Nasal cavity respiratory epithelium epithelial cell of viscerocranial mucosa (primary cell): ENCODE results near the gene PAPOLG. TPM values are rescaled to one million over a fixed set of nuclear protein-coding genes. Genes with fewer than 3 reads are reported as not detected.

Experiments
- total RNA-seq: library from RNA; depleted of rRNA; stranded (reverse); fragments of >200 nt; gene quantifications from 2 replicates; pipeline ENCODE4 v1.2.3, GENCODE V29; 2014

The PAPOLG gene
- 12.6 and 16.9 TPM in 2 replicates for total RNA-seq

DNA sequence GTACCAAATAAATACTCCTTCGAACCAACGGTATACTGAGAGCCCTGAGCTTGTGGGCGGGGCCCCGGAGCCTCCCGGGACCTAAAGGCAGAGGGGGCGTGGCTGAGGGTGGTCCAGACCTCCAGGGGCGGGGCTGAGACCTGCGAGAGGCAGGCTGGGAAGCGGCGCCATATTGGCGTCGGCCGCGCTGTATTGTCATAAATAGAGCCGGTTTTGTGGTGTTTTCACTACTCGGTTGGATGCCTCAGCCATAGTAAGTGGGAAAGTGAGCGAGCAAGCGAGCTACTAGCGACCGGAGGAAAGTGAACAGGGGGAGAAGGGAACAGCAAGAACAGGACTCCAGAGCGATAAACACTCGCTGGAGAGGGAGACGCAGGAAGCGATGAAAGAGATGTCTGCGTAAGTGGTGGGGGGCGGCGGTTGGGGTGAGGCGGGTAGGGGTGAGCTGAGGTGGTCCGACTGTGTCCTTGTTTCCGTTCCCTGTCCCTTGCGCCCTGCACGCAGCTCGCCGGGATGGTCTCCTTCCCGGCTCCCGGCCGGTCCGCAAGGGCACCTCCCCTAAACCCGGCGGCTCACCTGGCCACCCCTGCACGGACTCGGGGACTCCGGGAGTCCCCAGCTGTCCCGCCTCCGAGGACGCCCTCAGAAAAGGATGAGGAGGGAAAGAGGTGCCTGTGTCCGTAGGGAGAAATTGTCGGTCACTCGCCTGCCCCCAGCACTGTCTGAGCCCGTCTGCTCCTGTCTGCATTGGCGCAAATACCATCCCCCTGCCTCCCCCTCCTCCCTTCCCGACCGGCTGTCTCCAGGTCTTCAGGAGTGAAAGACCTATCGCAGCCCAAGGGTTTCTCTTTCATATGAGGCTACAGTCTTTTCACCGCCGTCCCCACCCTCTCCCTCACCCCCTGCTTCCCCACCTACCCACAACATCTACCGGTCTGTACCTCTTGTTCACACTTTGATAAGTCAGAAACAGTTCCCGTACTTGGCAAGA is at the start of gene PAPOLG:
Gene PAPOLG (plus strand): TSS at position 172 of the 991 bp plus-strand sequence. CDS start 211 bp downstream, at position 383.

Other genes with a start within 250 kb of the PAPOLG start
- gene BCL11A, start 202.6 kb upstream of the PAPOLG start, total RNA-seq, result 2.1 and 14.9 TPM in 2 replicates
- 10.3 and 23.1 TPM in 2 replicates for gene REL, start 125.3 kb downstream of the PAPOLG start, total RNA-seq